DMS53 treated with DMSO at 0.1 percent for 48 hours (cell line): ENCODE measurements around the gene SRP14.

Experiments used
- DNase-seq: peaks from one replicate; lab custom pipeline; 2025; ENCODE audit not compliant: unreplicated experiment; lab: John Stamatoyannopoulos, UW

The SRP14 gene

DNA sequence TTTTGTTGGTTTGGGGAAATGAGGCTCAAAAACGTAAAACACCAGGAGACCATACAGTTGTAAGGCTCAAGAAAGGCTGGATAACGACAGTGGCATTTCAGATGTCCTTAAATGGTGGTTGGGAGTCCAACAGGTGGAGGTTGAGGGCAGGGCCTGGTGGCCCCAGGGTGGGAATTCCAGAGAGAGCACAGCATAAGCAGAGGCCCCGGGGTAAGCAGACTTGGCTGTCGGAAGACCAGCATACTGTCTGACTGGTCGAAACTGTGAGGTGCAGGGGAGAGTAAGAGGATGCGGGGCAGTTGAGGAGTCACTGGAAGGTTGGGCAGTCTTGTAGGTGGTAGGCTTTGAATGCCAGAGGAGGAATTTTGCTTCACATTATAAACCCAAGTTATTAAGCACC, 48.3 kb downstream of the SRP14 start:
- no peak for DNase-seq

DNA sequence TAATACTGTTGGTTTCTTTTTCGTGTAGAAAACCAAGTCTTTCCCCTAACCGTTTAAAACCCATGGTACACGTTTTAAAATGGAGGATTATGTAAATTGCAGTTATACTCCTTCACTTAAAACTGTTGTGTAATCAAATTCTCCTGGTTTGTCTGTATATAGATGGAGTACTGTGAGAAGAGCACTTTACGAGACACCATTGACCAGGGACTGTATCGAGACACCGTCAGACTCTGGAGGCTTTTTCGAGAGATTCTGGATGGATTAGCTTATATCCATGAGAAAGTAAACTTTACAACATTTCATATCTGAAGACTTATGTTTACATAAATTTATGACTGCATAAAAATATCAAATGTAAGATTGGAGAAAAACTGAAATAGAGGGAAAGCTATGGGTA, 51.2 kb downstream of the SRP14 start:
- no peak for DNase-seq
